ENCODE results near the gene FSTL4.

DNA sequence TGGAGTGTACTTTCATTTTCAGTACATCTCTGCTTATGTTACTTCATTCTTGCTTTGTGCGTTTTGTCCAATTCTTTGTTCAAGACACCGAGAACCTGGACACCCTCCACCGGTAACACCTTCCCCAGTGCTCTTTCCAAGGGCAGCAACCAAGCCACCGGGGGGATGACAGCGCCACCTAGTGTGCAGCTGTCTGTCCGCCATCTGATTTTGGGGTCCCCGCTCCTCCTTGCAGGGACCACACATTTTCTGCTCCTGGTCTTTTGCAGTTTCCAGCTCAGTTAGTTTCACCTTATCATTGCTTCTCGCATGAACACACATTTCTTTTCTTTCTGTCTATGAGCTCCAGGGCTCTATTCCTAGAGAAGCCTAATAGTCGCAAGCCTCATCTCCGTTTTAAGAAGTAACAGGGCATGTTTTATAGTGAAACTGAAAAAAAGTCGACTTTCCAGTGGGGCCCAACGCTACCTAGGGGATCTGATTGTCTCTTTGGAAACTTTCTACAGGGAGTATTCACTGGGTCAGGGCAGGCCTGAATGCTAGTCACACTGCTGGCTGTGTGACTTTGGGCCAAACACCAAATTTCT, 152.1 kb downstream of the FSTL4 start:
- TF ChIP-seq, protein P1, sequence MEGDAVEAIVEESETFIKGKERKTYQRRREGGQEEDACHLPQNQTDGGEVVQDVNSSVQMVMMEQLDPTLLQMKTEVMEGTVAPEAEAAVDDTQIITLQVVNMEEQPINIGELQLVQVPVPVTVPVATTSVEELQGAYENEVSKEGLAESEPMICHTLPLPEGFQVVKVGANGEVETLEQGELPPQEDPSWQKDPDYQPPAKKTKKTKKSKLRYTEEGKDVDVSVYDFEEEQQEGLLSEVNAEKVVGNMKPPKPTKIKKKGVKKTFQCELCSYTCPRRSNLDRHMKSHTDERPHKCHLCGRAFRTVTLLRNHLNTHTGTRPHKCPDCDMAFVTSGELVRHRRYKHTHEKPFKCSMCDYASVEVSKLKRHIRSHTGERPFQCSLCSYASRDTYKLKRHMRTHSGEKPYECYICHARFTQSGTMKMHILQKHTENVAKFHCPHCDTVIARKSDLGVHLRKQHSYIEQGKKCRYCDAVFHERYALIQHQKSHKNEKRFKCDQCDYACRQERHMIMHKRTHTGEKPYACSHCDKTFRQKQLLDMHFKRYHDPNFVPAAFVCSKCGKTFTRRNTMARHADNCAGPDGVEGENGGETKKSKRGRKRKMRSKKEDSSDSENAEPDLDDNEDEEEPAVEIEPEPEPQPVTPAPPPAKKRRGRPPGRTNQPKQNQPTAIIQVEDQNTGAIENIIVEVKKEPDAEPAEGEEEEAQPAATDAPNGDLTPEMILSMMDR (IDR thresholded peaks at IDR 0.05; ENCODE audit: borderline replicate concordance, extremely low read depth, low read length, poor library complexity, severe bottlenecking): peak; percentile 81
- TF ChIP-seq EZH2 (IDR thresholded peaks at IDR 0.05; ENCODE audit: borderline replicate concordance, low read depth, low read length, severe bottlenecking): no peak
